Endothelial cell of umbilical vein (primary cell): ENCODE data around the gene SPRYD3. TPM values are rescaled to one million over a fixed set of nuclear protein-coding genes. Genes with fewer than 3 reads are reported as not detected.

ENCODE experiments used
- BruUV-seq: library from RNA; stranded (reverse); fragments of 400-500 nt; replicated peaks from 2 replicates; lab custom pipeline; 2021; lab: Mats Ljungman, UMichigan
- CTCF ChIA-PET: fragments of 300-600, 350-600 bp; sonication (Branson Sonifier 250); formaldehyde crosslinking; loops from one replicate; lab custom pipeline; 2021; ENCODE audit warnings: antibody characterized with exemption, inconsistent platforms; lab: Charles Lee
- POLR2A ChIA-PET: fragments of 300-600, 350-600 bp; sonication (Branson Sonifier 250); formaldehyde crosslinking; loops from one replicate; lab custom pipeline; 2021; ENCODE audit warnings: antibody characterized with exemption, inconsistent platforms; lab: Charles Lee
- DNase-seq: peaks from one replicate; pipeline ENCODE4 v3.0.0-alpha.2; 2011; ENCODE audit warnings: low read depth, low spot score
- FAIRE-seq: peaks from 2 replicates; lab custom pipeline; 2011; peaks lifted over from hg19 to GRCh38; lab: Jason Lieb, UNC
- H2AFZ ChIP-seq: 2 replicates; pipeline ENCODE4 v1.6.0; 2012; ENCODE audit warnings: low read depth, low read length, control low read depth, inconsistent platforms
- H3K27ac ChIP-seq: 2 replicates; pipeline ENCODE4 v1.5.1; 2011; ENCODE audit warnings: low read depth, mild to moderate bottlenecking, control low read depth, low read length, moderate library complexity; ENCODE audit not compliant: insufficient read depth
- H3K27me3 ChIP-seq, 2 experiments: 2 replicates each; pipeline versions ENCODE4 v1.6.0 to v1.6.1; 2011; ENCODE audit warnings: low read length in 2 of 2, mixed read lengths in 1 of 2; ENCODE audit not compliant: control insufficient read depth in 2 of 2, insufficient read depth in 2 of 2
- H3K36me3 ChIP-seq, 2 experiments: 2 replicates in 1 of 2; 3 replicates in 1 of 2; pipeline ENCODE4 v1.5.1; 2011; ENCODE audit warnings: low read length in 2 of 2, mild to moderate bottlenecking in 1 of 2, moderate library complexity in 1 of 2; ENCODE audit not compliant: control insufficient read depth in 2 of 2, insufficient read depth in 2 of 2; ENCODE audit errors: extremely low read depth in 1 of 2
- H3K4me1 ChIP-seq: 3 replicates; pipeline ENCODE4 v1.5.1; 2011; ENCODE audit warnings: mild to moderate bottlenecking, low read length; ENCODE audit not compliant: control insufficient read depth, insufficient read depth; ENCODE audit errors: extremely low read depth
- H3K4me2 ChIP-seq: 2 replicates; pipeline ENCODE4 v1.6.1; 2011; ENCODE audit warnings: low read length, control low read depth, mixed read lengths; ENCODE audit not compliant: insufficient read depth
- H3K4me3 ChIP-seq, 3 experiments: fragments of 200-600 bp in 1 of 3; sonication (generic), shearing (Covaris generic) in 1 of 3; replicated peaks in 1 of 3; 2 replicates each; pipeline ENCODE4 v1.5.1; 2011 to 2016; ENCODE audit warnings: control low read depth in 3 of 3, low read length in 3 of 3, mild to moderate bottlenecking in 2 of 3, inconsistent platforms in 1 of 3, low read depth in 1 of 3, moderate library complexity in 1 of 3; ENCODE audit not compliant: insufficient read depth in 1 of 3
- H3K79me2 ChIP-seq: 2 replicates; pipeline ENCODE4 v1.6.0; 2012; ENCODE audit warnings: low read length, inconsistent platforms; ENCODE audit not compliant: control insufficient read depth, insufficient read depth
- H3K9ac ChIP-seq: replicated peaks from 2 replicates; pipeline ENCODE3; 2011; ENCODE audit warnings: low read length, control low read depth; ENCODE audit not compliant: insufficient read depth; ENCODE audit errors: extremely low read depth
- H3K9me1 ChIP-seq: replicated peaks from 3 replicates; pipeline ENCODE4 v1.6.0; 2011; ENCODE audit warnings: mild to moderate bottlenecking, low read length; ENCODE audit not compliant: control insufficient read depth, insufficient read depth; ENCODE audit errors: extremely low read depth
- H3K9me3 ChIP-seq: replicated peaks from 2 replicates; pipeline ENCODE4 v1.5.1; 2012; ENCODE audit warnings: low read length, inconsistent platforms; ENCODE audit not compliant: control insufficient read depth, insufficient read depth
- H4K20me1 ChIP-seq: replicated peaks from 2 replicates; pipeline ENCODE3; 2011; ENCODE audit warnings: mild to moderate bottlenecking, low read length; ENCODE audit not compliant: control insufficient read depth, insufficient read depth; ENCODE audit errors: extremely low read depth
- EZH2 ChIP-seq: IDR thresholded peaks from 2 replicates; pipeline ENCODE4 v1.6.1; 2012; ENCODE audit warnings: borderline replicate concordance, low read depth, mild to moderate bottlenecking, moderate library complexity, low read length, inconsistent platforms; ENCODE audit not compliant: severe bottlenecking
- FOS ChIP-seq: IDR thresholded peaks from 2 replicates; pipeline ENCODE4 v1.6.1; 2011; ENCODE audit warnings: mild to moderate bottlenecking, low read length, moderate library complexity, borderline replicate concordance; ENCODE audit not compliant: insufficient read depth
- GATA2 ChIP-seq: IDR thresholded peaks from 2 replicates; pipeline ENCODE4 v1.7.0; 2011; ENCODE audit warnings: low read depth, mild to moderate bottlenecking, moderate library complexity, mixed read lengths, low read length; ENCODE audit not compliant: insufficient read length, insufficient read depth
- JUN ChIP-seq: IDR thresholded peaks from 2 replicates; pipeline ENCODE4 v1.6.1; 2011; ENCODE audit warnings: borderline replicate concordance, low read depth; ENCODE audit not compliant: insufficient read length, insufficient read depth
- MYC ChIP-seq: IDR thresholded peaks from one replicate; pipeline ENCODE4 v1.6.1; 2011; ENCODE audit warnings: mild to moderate bottlenecking, low read depth, low read length
- POLR2A ChIP-seq: IDR thresholded peaks from 2 replicates; pipeline ENCODE4 v1.6.1; 2012; ENCODE audit warnings: low read depth, mild to moderate bottlenecking, control low read depth, low read length
- POLR2AphosphoS5 ChIP-seq: IDR thresholded peaks from 2 replicates; pipeline ENCODE4 v1.6.1; 2012; ENCODE audit warnings: low read depth, mild to moderate bottlenecking, control low read depth, low read length, moderate library complexity; ENCODE audit not compliant: insufficient read depth
- dilution Hi-C: fragments of 300-500 bp; cut with MboI; formaldehyde crosslinking; loops from one replicate; pipeline ENCODE4 v1.15.0; 2019; ENCODE audit warnings: low sequenced_read_pairs; ENCODE audit not compliant: extremely low pct_ligation_motif_present
- intact Hi-C: fragments of 100-400 bp; cut with micrococcal nuclease; formaldehyde crosslinking; loops from one replicate; pipeline ENCODE4 v1.10.0; 2022
- polyA plus RNA-seq, 4 experiments: library from polyadenylated mRNA; depleted of rRNA in 3 of 4; stranded (reverse) in 3 of 4; unstranded in 1 of 4; fragments of >200 nt; gene quantifications; 2 replicates each; pipeline versions ENCODE4 v1.2.1 to v1.2.3, GENCODE V29; 2011 to 2012; ENCODE audit warnings: missing spikeins in 1 of 4
- total RNA-seq: library from RNA; stranded (reverse); gene quantifications from 2 replicates; pipeline ENCODE4 v1.2.3, GENCODE V29; 2021
- TF ChIP-seq, protein P1 (sequence below), 2 donors: IDR thresholded peaks; 1 replicate in 1 of 2; 2 replicates in 1 of 2; pipeline ENCODE4 v1.5.1; 2011; ENCODE audit warnings: low read length in 2 of 2, mild to moderate bottlenecking in 2 of 2, moderate library complexity in 2 of 2, control low read depth in 1 of 2, inconsistent platforms in 1 of 2, low read depth in 1 of 2; ENCODE audit not compliant: insufficient read depth in 1 of 2; ENCODE audit errors: extremely low read depth in 1 of 2
- TF ChIP-seq, protein P2 (sequence below): IDR thresholded peaks from 2 replicates; pipeline ENCODE4 v1.6.1; 2011; ENCODE audit not compliant: insufficient read depth, insufficient read length

The SPRYD3 gene
- total and polyA plus RNA-seq, 2 donors (not counting 3 experiments of a cell fraction or from before 2014, with no cell fraction given): 38.6 to 39.2 TPM

DNA sequence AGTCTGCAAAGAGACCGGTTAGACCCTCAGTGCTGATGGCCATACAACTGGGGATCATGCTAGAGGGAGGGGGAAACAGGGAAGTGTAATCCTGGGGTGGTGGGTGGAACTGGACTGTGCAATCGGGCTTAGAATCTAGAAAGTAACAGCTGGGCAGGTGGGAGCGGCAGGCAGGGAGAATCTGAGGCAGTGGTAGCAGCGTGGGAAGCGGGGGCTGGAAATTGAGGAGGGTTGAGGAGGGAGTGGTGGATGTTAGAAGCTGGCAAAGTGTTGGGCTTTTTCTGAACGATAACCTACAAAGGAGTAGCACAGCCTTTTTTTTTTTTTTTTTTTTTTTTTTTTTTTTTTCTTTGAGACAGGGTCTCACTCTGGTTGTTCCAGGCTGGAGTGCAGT lies 15.2 kb upstream of the SPRYD3 start:
- Histone ChIP-seq H2AFZ (no peak overlapping the region), H3K27ac (no peak overlapping the region), H3K36me3 (no peaks in the 10 kb centered on the region), H3K9me3 (no peaks in the 10 kb centered on the region), H4K20me1 (no peaks in the 10 kb centered on the region), H3K9me1 (no peaks in the 10 kb centered on the region), H3K4me3 (no peak overlapping the region), H3K9ac (no peak overlapping the region), H3K79me2 (no peaks in the 10 kb centered on the region), H3K27me3 (peaks cover 0 to 2% of the 10 kb centered on the region in 2 experiments), H3K4me1 (peaks cover 27% of the 10 kb centered on the region), H3K4me2 (no peak overlapping the region)
- ChIA-PET POLR2A (interaction anchor here (0.6 to 0.7 kb wide), 2 partner anchors 16 to 1028 kb away, joined by 3 to 8 read pairs; no protein-coding TSS in a partner anchor), CTCF (interaction anchor here (2.8 kb wide), 1 partner anchor 29 kb away, joined by 21 read pairs; no protein-coding TSS in a partner anchor)
- FAIRE-seq (no peak), DNase-seq (no peak)
- dilution Hi-C loops (no loop called here), intact Hi-C loops (no loop called here)
- BruUV-seq: no TSS peak
- TF ChIP-seq, protein P1, sequence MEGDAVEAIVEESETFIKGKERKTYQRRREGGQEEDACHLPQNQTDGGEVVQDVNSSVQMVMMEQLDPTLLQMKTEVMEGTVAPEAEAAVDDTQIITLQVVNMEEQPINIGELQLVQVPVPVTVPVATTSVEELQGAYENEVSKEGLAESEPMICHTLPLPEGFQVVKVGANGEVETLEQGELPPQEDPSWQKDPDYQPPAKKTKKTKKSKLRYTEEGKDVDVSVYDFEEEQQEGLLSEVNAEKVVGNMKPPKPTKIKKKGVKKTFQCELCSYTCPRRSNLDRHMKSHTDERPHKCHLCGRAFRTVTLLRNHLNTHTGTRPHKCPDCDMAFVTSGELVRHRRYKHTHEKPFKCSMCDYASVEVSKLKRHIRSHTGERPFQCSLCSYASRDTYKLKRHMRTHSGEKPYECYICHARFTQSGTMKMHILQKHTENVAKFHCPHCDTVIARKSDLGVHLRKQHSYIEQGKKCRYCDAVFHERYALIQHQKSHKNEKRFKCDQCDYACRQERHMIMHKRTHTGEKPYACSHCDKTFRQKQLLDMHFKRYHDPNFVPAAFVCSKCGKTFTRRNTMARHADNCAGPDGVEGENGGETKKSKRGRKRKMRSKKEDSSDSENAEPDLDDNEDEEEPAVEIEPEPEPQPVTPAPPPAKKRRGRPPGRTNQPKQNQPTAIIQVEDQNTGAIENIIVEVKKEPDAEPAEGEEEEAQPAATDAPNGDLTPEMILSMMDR (IDR thresholded peaks at IDR 0.05; ENCODE audit: extremely low read depth in 1 of 2, insufficient read depth in 1 of 2, low read depth in 1 of 2, low read length in 2 of 2): no peak
- TF ChIP-seq EZH2 (no peak), FOS (no peak), POLR2A (no peak), GATA2 (no peak), MYC (no peak), JUN (no peak), POLR2AphosphoS5 (no peak)
- TF ChIP-seq, protein P2, sequence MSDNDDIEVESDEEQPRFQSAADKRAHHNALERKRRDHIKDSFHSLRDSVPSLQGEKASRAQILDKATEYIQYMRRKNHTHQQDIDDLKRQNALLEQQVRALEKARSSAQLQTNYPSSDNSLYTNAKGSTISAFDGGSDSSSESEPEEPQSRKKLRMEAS: no peak
